ENCODE results near the gene PIK3AP1. TPM values are rescaled to one million over a fixed set of nuclear protein-coding genes. Genes with fewer than 3 reads are reported as not detected.

PIK3AP1 gene
- total RNA-seq, 1 experiment from 2014 or later, result 3.7 TPM

DNA sequence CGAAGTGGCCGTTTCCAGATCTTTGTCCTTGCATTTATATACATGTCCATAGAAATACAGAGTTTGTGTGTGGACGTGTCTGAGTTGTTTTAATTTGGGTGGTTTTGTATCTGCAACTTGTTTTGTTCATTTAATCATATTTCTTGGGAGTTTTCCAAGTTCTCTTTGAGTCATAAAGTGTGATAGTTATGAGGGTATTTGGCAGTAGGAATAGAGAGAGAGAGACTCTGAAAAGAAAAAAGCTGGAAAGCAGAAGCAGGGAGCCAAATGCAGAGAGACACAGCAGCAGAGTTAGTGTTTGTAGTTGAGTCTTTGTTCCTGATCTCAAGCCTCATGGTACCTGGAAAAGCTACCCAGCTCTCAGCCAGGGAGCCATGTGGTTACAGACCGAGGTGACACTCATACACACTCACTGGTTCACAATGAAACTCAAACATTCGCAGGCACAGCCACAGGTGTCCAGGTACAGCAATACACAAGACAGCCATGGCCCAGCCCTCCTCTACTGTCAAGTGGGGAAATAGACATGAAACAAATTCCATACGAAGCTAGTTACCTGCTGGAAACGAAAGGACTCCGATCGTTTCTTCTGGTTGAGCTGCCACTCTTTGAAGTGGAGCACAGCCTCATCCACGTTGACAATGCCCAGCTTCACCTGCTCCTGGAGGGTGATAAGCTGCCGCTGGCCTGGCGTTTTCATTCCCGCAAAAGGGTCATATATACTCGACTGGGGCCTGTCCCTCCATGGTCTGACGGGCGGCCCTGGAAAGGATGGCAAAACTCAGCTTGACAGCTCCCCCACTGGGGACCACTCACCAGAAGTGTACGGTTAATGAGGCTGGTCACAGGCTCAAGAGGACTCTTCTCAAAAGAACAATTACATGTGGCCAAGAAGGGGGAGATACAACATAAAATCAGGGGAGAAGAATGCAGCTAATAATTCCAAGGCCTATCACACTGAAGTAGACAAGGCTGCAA, 100.2 kb downstream of the PIK3AP1 start:
- H3K27ac ChIP-seq (ENCODE audit: low read length), result no peak overlapping the region
- H3K4me3 ChIP-seq (ENCODE audit: low read length), result no peak overlapping the region
- no peaks in the 10 kb centered on the region for H3K9me3 ChIP-seq (ENCODE audit: low read length)
- ATAC-seq, result peak; percentile 45
- no peaks in the 10 kb centered on the region for H3K79me2 ChIP-seq (ENCODE audit: low read length)
- H3K9ac ChIP-seq (ENCODE audit: low read length), result no peak overlapping the region
- ChIA-PET CTCF (no interaction called here), POLR2A (ENCODE audit: unreplicated experiment) (interaction anchor here (0.6 kb wide), 1 partner anchor 1341 kb away, joined by 3 read pairs; no protein-coding TSS in a partner anchor)
- BruUV-seq (replicated peaks), result no TSS peak
- intact Hi-C loops (cut with micrococcal nuclease), result no loop called here
- H4K20me1 ChIP-seq (ENCODE audit: low read length), result no peaks in the 10 kb centered on the region
- TF ChIP-seq, protein P1, sequence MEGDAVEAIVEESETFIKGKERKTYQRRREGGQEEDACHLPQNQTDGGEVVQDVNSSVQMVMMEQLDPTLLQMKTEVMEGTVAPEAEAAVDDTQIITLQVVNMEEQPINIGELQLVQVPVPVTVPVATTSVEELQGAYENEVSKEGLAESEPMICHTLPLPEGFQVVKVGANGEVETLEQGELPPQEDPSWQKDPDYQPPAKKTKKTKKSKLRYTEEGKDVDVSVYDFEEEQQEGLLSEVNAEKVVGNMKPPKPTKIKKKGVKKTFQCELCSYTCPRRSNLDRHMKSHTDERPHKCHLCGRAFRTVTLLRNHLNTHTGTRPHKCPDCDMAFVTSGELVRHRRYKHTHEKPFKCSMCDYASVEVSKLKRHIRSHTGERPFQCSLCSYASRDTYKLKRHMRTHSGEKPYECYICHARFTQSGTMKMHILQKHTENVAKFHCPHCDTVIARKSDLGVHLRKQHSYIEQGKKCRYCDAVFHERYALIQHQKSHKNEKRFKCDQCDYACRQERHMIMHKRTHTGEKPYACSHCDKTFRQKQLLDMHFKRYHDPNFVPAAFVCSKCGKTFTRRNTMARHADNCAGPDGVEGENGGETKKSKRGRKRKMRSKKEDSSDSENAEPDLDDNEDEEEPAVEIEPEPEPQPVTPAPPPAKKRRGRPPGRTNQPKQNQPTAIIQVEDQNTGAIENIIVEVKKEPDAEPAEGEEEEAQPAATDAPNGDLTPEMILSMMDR (conservative IDR thresholded peaks at IDR 0.05; ENCODE audit: low read depth, low read length), result no peak
- no peak for TF ChIP-seq EZH2 (IDR thresholded peaks at IDR 0.05; ENCODE audit: low read length, unreplicated experiment)
- TF ChIP-seq EZH2phosphoT487 (IDR thresholded peaks at IDR 0.05; ENCODE audit: borderline replicate concordance, low read length), result no peak
- DNase-seq, result peak; percentile 23
- H3F3A ChIP-seq (ENCODE audit: low read length, unreplicated experiment), result no peaks in the 10 kb centered on the region
- no peaks in the 10 kb centered on the region for H3K27me3 ChIP-seq (ENCODE audit: low read length)
- no peak overlapping the region for H2AFZ ChIP-seq (ENCODE audit: low read length)
- no peak overlapping the region for H3K4me2 ChIP-seq (ENCODE audit: low read length)
- H3K9me2 ChIP-seq (replicated peaks; ENCODE audit: low read length), result no peaks in the 10 kb centered on the region
- peaks cover 8% of the 10 kb centered on the region for H3K4me1 ChIP-seq (ENCODE audit: insufficient read depth, low read length)
- no peaks in the 10 kb centered on the region for H3K36me3 ChIP-seq (ENCODE audit: low read depth, low read length)

DNA sequence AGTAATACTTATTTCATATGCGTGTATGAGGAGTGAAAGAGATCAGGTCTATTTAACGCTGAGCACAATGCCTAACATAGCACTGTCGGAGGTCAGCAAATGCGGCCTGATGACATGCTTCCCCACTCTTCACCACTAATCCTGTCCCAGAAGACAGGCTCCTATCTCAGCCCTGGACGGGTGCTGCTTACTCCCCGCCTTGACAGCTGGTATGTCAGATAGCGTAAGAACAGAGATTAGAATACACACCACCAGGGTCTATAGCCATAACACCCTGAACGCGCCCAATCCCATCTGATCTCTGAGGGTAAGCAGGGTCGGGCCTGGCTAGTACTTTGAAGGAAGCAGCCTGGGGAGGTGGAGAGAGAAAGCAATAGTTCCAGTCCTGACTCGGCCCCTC, 101.2 kb downstream of the PIK3AP1 start:
- BruUV-seq (replicated peaks), result no TSS peak
- no peak overlapping the region for H2AFZ ChIP-seq (ENCODE audit: low read length)
- H3K36me3 ChIP-seq (ENCODE audit: low read depth, low read length), result no peaks in the 10 kb centered on the region
- no peaks in the 10 kb centered on the region for H3K9me3 ChIP-seq (ENCODE audit: low read length)
- POLR2A ChIA-PET (ENCODE audit: unreplicated experiment), result no interaction called here
- no peak for DNase-seq
- H3F3A ChIP-seq (ENCODE audit: low read length, unreplicated experiment), result no peaks in the 10 kb centered on the region
- H3K4me3 ChIP-seq (ENCODE audit: low read length), result no peak overlapping the region
- no peaks in the 10 kb centered on the region for H3K79me2 ChIP-seq (ENCODE audit: low read length)
- H3K4me2 ChIP-seq (ENCODE audit: low read length), result no peak overlapping the region
- no peak overlapping the region for H3K9ac ChIP-seq (ENCODE audit: low read length)
- intact Hi-C loops (cut with micrococcal nuclease), result no loop called here
- no peak overlapping the region for H3K27ac ChIP-seq (ENCODE audit: low read length)
- peaks cover 16% of the 10 kb centered on the region for H3K4me1 ChIP-seq (ENCODE audit: insufficient read depth, low read length)
- no peaks in the 10 kb centered on the region for H3K9me2 ChIP-seq (replicated peaks; ENCODE audit: low read length)
- H3K27me3 ChIP-seq (ENCODE audit: low read length), result no peaks in the 10 kb centered on the region
- no peaks in the 10 kb centered on the region for H4K20me1 ChIP-seq (ENCODE audit: low read length)
- CTCF ChIA-PET, result no interaction called here
- TF ChIP-seq, protein P1 (conservative IDR thresholded peaks at IDR 0.05; ENCODE audit: low read depth, low read length), result no peak
- TF ChIP-seq EZH2 (IDR thresholded peaks at IDR 0.05; ENCODE audit: low read length, unreplicated experiment), result no peak
- no peak for TF ChIP-seq EZH2phosphoT487 (IDR thresholded peaks at IDR 0.05; ENCODE audit: borderline replicate concordance, low read length)
- ATAC-seq, result no peak

DNA sequence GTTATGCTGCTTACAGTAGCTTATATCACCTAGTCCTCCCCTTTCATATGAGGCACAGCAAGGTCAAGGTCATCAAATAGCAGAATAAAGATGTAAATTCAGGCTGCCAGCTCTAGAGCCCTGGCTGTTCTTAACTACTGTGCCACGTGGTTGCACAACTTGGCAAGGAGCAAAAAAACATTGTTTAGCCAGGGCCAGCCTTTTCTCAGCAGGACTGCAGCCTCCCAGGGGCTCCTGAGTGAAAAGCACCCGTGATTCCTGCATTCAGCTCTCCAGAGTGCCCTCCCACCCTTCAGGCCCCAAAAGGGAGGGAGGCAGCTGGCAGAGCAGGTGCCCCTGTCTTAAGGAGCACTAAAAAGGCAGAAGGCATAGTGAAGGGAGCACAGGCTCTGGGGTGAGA, 101.7 kb downstream of the PIK3AP1 start:
- POLR2A ChIA-PET (ENCODE audit: unreplicated experiment), result no interaction called here
- no peaks in the 10 kb centered on the region for H3K9me2 ChIP-seq (replicated peaks; ENCODE audit: low read length)
- H4K20me1 ChIP-seq (ENCODE audit: low read length), result no peaks in the 10 kb centered on the region
- no peak overlapping the region for H2AFZ ChIP-seq (ENCODE audit: low read length)
- CTCF ChIA-PET, result no interaction called here
- H3K4me3 ChIP-seq (ENCODE audit: low read length), result no peak overlapping the region
- no peak overlapping the region for H3K9ac ChIP-seq (ENCODE audit: low read length)
- no peaks in the 10 kb centered on the region for H3K9me3 ChIP-seq (ENCODE audit: low read length)
- ATAC-seq (no peak), DNase-seq (no peak)
- peaks cover 21% of the 10 kb centered on the region for H3K4me1 ChIP-seq (ENCODE audit: insufficient read depth, low read length)
- no peaks in the 10 kb centered on the region for H3K27me3 ChIP-seq (ENCODE audit: low read length)
- H3K4me2 ChIP-seq (ENCODE audit: low read length), result no peak overlapping the region
- intact Hi-C loops (cut with micrococcal nuclease), result no loop called here
- H3K79me2 ChIP-seq (ENCODE audit: low read length), result no peaks in the 10 kb centered on the region
- H3F3A ChIP-seq (ENCODE audit: low read length, unreplicated experiment), result no peaks in the 10 kb centered on the region
- TF ChIP-seq EZH2 (IDR thresholded peaks at IDR 0.05; ENCODE audit: low read length, unreplicated experiment) (no peak), EZH2phosphoT487 (IDR thresholded peaks at IDR 0.05; ENCODE audit: borderline replicate concordance, low read length) (no peak)
- TF ChIP-seq, protein P1 (conservative IDR thresholded peaks at IDR 0.05; ENCODE audit: low read depth, low read length), result no peak
- H3K36me3 ChIP-seq (ENCODE audit: low read depth, low read length), result no peaks in the 10 kb centered on the region
- no peak overlapping the region for H3K27ac ChIP-seq (ENCODE audit: low read length)
- no TSS peak for BruUV-seq (replicated peaks)

Measured in PC-3 (cell line).